Stomach (tissue), 9 donors: ENCODE results near the gene RPS15A. TPM values are rescaled to one million over a fixed set of nuclear protein-coding genes. Genes with fewer than 3 reads are reported as not detected.

ENCODE experiments used
- DNase-seq, 2 donors: peaks; one replicate each; pipeline versions ENCODE4 v3.0.0 to v3.0.0-alpha.2; 2013 to 2019
- H3K27ac ChIP-seq, 5 donors: fragments of 200-600 bp in 4 of 5; sonication (generic) in 4 of 5; one replicate each; pipeline ENCODE4 v1.5.1; 2013 to 2019; ENCODE audit warnings: mild to moderate bottlenecking in 1 of 5, moderate library complexity in 1 of 5
- H3K27me3 ChIP-seq, 3 donors: fragments of 200-600 bp; sonication (generic); one replicate each; pipeline ENCODE4 v1.5.1; 2017 to 2019; ENCODE audit warnings: mixed run types in 1 of 3
- H3K36me3 ChIP-seq, 4 donors: fragments of 200-600 bp; sonication (generic); 1 replicate in 3 of 4; 2 replicates in 1 of 4; pipeline ENCODE4 v1.5.1; 2016 to 2019
- H3K4me1 ChIP-seq, 4 donors: fragments of 200-600 bp; sonication (generic); one replicate each; pipeline ENCODE4 v1.5.1; 2016 to 2019
- H3K4me3 ChIP-seq, 4 donors: fragments of 200-600 bp; sonication (generic) in 3 of 4; one replicate each; pipeline ENCODE4 v1.5.1; 2016 to 2019; ENCODE audit warnings: mild to moderate bottlenecking in 1 of 4
- H3K9me3 ChIP-seq, 4 donors: fragments of 200-600 bp; sonication (generic); one replicate each; pipeline ENCODE4 v1.5.1; 2016 to 2019
- EP300 ChIP-seq: sonication (generic); formaldehyde crosslinking; IDR thresholded peaks from one replicate; pipeline ENCODE4 v1.6.1; 2017; ENCODE audit warnings: antibody characterized with exemption
- POLR2A ChIP-seq, 4 donors: fragments of 450-650 bp; IDR thresholded peaks; one replicate each; pipeline ENCODE4 v1.6.1; 2016; ENCODE audit warnings: antibody characterized with exemption in 4 of 4, control low read depth in 2 of 4, mild to moderate bottlenecking in 1 of 4, moderate library complexity in 1 of 4
- POLR2AphosphoS5 ChIP-seq, 3 donors: sonication (generic); formaldehyde crosslinking; IDR thresholded peaks; one replicate each; pipeline ENCODE4 v1.6.1; 2016; ENCODE audit warnings: antibody characterized with exemption in 3 of 3
- WGBS, 5 donors: extraction: QIAGEN DNeasy Blood & Tissue Kit in 3 of 5; methylation state at CpG; one replicate each; pipeline versions ENCODE4 v1.1.5 to v1.1.7; 2013 to 2018; 5-methylcytosine and 5-hydroxymethylcytosine counted together
- intact Hi-C: fragments of 100-400 bp; cut with DNase I; formaldehyde crosslinking; loops from one replicate; pipeline ENCODE4 v1.15.1; 2023; ENCODE audit warnings: low total_unique reads
- polyA plus RNA-seq, 3 donors: library from polyadenylated mRNA; stranded (reverse); fragments of 200-250 nt; gene quantifications; one replicate each; pipeline ENCODE4 v1.2.3, GENCODE V29; 2013
- total RNA-seq, 5 donors: library from RNA; depleted of rRNA; stranded (reverse); fragments of >200 nt; gene quantifications; one replicate each; pipeline versions ENCODE4 v1.1.0 to v1.2.3, GENCODE V29; 2014 to 2016
- TF ChIP-seq, protein P1 (sequence below), 7 experiments: fragments of 450-650 bp in 4 of 7; fragments of 200-600 bp in 3 of 7; sonication (generic) in 3 of 7; IDR thresholded peaks; one replicate each; pipeline ENCODE4 v1.5.1; 2016 to 2019; ENCODE audit warnings: antibody characterized with exemption in 7 of 7, control low read depth in 2 of 7, mild to moderate bottlenecking in 1 of 7
- donor health status: healthy with polysubstance abuse.
- donor health status: Bipolar disorder and iron deficiency.
- donor health status: healthy.

RPS15A gene
- total and polyA plus RNA-seq, 8 donors = 72.4 to 5,215 (median 1,621) TPM

DNA sequence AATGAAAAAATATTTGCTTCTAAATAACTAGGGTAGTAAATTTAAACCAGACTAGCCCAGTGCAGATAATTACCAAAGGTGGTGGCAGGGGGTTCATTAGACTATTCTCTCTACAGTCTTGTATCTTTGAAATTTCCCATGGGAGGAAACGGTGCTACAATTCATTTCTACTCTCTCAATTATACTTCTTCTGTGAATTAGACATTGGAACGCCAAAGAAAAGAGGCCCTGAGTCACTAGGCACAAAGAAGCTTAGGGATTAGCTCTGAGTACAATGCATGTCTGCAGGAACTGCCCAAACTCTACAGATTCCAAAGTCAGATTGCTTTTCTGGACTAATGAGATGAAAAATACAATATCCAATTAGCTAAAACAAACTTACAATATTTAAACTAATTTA is 41.9 kb upstream of the RPS15A start:
- Histone ChIP-seq H3K4me3 (no peak overlapping the region), H3K36me3 (peaks cover 62 to 97% (median 97%) of the 10 kb centered on the region in 4 donors), H3K9me3 (no peaks in the 10 kb centered on the region), H3K27me3 (no peaks in the 10 kb centered on the region), H3K27ac (no peak overlapping the region), H3K4me1 (no peaks in the 10 kb centered on the region)
- intact Hi-C loops = no loop called here
- TF ChIP-seq POLR2A (IDR thresholded peaks at IDR 0.05) = no peak
- no peak for TF ChIP-seq EP300
- TF ChIP-seq, protein P1, sequence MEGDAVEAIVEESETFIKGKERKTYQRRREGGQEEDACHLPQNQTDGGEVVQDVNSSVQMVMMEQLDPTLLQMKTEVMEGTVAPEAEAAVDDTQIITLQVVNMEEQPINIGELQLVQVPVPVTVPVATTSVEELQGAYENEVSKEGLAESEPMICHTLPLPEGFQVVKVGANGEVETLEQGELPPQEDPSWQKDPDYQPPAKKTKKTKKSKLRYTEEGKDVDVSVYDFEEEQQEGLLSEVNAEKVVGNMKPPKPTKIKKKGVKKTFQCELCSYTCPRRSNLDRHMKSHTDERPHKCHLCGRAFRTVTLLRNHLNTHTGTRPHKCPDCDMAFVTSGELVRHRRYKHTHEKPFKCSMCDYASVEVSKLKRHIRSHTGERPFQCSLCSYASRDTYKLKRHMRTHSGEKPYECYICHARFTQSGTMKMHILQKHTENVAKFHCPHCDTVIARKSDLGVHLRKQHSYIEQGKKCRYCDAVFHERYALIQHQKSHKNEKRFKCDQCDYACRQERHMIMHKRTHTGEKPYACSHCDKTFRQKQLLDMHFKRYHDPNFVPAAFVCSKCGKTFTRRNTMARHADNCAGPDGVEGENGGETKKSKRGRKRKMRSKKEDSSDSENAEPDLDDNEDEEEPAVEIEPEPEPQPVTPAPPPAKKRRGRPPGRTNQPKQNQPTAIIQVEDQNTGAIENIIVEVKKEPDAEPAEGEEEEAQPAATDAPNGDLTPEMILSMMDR (IDR thresholded peaks at IDR 0.05) = no peak
- TF ChIP-seq POLR2AphosphoS5 (IDR thresholded peaks at IDR 0.05) = no peak
- no peak for DNase-seq
- WGBS, 5 donors = 70 to 92% (median 85%) methylated on average over 2 of the region's 2 CpGs

DNA sequence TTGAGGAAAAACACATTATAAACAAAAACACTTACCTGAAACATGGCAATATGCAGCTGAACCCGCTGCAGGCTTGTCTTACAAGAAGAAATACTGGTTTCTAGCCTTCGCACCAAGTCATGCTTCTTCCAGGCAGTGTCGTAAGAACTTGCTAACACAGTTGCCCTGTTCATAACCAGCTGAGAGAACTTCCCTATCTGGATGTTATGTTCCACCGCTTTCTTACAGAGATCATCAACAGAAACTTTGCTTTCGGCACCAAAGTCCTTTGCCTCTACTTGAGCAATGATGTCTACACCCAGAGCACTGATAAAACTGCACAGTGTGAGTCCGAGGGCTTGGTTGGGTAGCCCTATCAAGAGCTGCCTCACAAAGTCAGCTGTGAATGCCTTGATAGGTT is 39.1 kb upstream of the RPS15A start:
- Histone ChIP-seq H3K4me1 (no peaks in the 10 kb centered on the region), H3K27me3 (no peaks in the 10 kb centered on the region), H3K27ac (no peak overlapping the region), H3K36me3 (peaks cover 38 to 73% (median 73%) of the 10 kb centered on the region in 4 donors), H3K9me3 (no peaks in the 10 kb centered on the region), H3K4me3 (no peak overlapping the region)
- WGBS, 5 donors = 89 to 97% (median 95%) methylated on average over 6 of the region's 6 CpGs
- intact Hi-C loops = no loop called here
- TF ChIP-seq, protein P1 (IDR thresholded peaks at IDR 0.05) = no peak
- TF ChIP-seq POLR2AphosphoS5 (IDR thresholded peaks at IDR 0.05) = no peak
- TF ChIP-seq POLR2A (IDR thresholded peaks at IDR 0.05) = no peak
- no peak for TF ChIP-seq EP300
- DNase-seq = no peak

DNA sequence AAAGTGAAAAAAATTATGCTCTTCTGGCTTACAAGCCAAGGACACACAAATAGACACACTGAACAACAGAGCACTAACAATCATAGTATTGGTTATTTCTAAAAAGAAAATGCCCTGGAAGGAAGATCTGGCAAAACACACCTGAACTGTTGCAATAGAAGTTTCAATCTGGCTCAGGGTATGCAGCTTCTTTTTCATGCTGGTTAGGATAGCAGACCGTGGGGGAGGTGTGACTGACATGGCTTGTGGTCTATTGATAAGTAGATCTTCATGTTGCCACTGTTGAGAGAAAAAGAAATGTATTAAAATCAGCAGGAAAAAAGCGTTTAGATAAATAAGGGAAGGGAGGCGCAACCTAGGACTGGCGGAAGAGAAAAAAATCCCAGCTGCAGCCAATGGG is 37.8 kb upstream of the RPS15A start:
- no peak for DNase-seq
- 88 to 94% (median 92%) methylated on average over 4 of the region's 4 CpGs for WGBS, 5 donors
- no peak overlapping the region for H3K27ac ChIP-seq
- intact Hi-C loops = no loop called here
- H3K4me1 ChIP-seq = no peaks in the 10 kb centered on the region
- peaks cover 32 to 59% (median 59%) of the 10 kb centered on the region in 4 donors for H3K36me3 ChIP-seq
- H3K9me3 ChIP-seq = no peaks in the 10 kb centered on the region
- no peaks in the 10 kb centered on the region for H3K27me3 ChIP-seq
- TF ChIP-seq POLR2AphosphoS5 (IDR thresholded peaks at IDR 0.05) = no peak
- TF ChIP-seq EP300 = no peak
- TF ChIP-seq, protein P1 (IDR thresholded peaks at IDR 0.05) = no peak
- TF ChIP-seq POLR2A (IDR thresholded peaks at IDR 0.05) = no peak
- H3K4me3 ChIP-seq = no peak overlapping the region

DNA sequence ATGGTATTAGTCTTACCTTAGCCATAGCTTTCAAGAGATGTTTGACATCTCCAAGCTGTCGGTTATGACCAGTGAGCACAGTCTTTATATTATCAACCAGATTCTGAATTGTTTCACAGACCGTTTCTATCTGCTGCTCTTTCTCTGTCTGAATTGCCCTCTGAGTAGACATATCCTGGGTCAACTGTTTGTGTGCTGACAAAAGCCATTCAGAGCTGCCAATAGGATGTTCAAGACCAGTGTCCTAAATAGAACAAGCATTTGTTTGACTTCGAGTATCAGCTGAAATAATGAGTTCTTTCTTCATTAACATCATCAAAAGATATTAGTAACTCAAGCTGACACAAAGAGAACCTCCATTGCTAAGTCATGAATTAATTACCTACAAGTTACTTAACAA is 26.2 kb upstream of the RPS15A start:
- 73 to 86% (median 81%) methylated on average over 3 of the region's 3 CpGs for WGBS, 5 donors
- H3K27me3 ChIP-seq = no peaks in the 10 kb centered on the region
- H3K4me3 ChIP-seq = no peak overlapping the region
- H3K4me1 ChIP-seq = peaks cover 0 to 8% (median 0%) of the 10 kb centered on the region in 4 donors
- no peaks in the 10 kb centered on the region for H3K9me3 ChIP-seq
- TF ChIP-seq POLR2A (IDR thresholded peaks at IDR 0.05) (no peak), EP300 (no peak), POLR2AphosphoS5 (IDR thresholded peaks at IDR 0.05) (no peak)
- TF ChIP-seq, protein P1 (IDR thresholded peaks at IDR 0.05) = no peak
- H3K27ac ChIP-seq = no peak overlapping the region
- DNase-seq = no peak
- peaks cover 33 to 91% (median 88%) of the 10 kb centered on the region in 4 donors for H3K36me3 ChIP-seq
- intact Hi-C loops = no loop called here
